ENCODE results near the gene C22orf23.

DNA sequence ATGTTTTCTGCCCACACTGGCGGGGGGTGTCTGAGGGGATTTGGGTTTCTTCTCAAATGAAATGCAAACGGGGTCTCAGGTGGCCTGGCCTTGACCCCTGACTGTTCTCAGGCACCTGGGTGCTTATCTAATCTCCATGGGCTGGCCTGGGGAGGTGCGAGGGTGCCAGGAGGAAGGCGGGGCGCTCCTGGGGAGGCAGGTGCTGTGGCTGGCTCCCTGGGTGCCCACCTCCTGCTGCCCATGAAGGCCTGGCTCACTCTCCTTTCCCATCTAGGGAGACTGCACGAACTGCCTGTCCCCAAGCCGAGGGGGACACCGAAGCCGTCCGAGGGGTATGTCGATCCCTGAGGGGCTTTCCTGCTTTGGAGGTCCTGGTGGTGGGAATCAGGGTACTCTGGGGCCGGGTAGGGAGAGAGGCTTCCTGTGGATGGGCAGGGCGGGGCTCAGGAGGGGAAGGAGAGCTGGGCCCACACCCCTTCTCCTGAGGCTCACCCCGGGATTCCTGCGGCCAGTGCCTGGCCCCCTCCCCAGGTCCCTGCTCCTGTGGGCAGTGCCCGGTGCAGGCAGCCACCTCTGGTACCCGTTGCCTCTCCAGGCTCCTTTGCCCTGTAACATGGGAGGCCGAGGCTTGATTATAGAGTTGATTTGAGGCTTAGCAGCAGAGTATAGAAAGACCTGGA is 28.9 kb downstream of the C22orf23 start:
- TF ChIP-seq EZH2 (IDR thresholded peaks at IDR 0.05; ENCODE audit: borderline replicate concordance, low read depth, low read length, poor library complexity, severe bottlenecking): no peak
- TF ChIP-seq, protein P1, sequence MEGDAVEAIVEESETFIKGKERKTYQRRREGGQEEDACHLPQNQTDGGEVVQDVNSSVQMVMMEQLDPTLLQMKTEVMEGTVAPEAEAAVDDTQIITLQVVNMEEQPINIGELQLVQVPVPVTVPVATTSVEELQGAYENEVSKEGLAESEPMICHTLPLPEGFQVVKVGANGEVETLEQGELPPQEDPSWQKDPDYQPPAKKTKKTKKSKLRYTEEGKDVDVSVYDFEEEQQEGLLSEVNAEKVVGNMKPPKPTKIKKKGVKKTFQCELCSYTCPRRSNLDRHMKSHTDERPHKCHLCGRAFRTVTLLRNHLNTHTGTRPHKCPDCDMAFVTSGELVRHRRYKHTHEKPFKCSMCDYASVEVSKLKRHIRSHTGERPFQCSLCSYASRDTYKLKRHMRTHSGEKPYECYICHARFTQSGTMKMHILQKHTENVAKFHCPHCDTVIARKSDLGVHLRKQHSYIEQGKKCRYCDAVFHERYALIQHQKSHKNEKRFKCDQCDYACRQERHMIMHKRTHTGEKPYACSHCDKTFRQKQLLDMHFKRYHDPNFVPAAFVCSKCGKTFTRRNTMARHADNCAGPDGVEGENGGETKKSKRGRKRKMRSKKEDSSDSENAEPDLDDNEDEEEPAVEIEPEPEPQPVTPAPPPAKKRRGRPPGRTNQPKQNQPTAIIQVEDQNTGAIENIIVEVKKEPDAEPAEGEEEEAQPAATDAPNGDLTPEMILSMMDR (conservative IDR thresholded peaks at IDR 0.05; ENCODE audit: low read depth, low read length): no peak
